ENCODE data around the gene ESRRA. TPM values are rescaled to one million over a fixed set of nuclear protein-coding genes. Genes with fewer than 3 reads are reported as not detected.

The ESRRA gene
- total RNA-seq, 1 experiment from 2014 or later, result 16.0 TPM

DNA sequence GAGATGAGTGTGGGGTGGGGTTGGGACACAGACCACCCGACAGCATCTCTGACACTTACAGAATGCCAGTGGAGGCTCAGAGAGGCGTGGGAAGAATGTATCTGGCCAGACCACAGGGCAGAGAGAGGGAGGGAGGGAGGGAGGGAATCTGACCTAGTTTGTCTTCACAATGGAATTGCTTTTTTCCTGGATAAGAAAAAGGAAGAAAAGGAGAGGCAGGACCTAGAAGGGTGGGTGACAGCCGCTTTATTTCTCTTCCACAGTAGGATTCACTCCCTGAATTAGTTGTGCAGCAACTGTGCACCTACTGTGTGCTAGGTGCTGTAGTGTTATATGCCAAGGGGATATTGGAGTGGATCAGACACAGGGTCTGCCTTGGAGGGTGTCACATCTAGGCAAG, 10.6 kb upstream of the ESRRA start:
- no peaks in the 10 kb centered on the region for H3K79me2 ChIP-seq (ENCODE audit: low read length)
- peaks cover 10% of the 10 kb centered on the region for H3K4me1 ChIP-seq (ENCODE audit: low read length)
- no peak for DNase-seq
- no peaks in the 10 kb centered on the region for H3K9me3 ChIP-seq (ENCODE audit: low read length)
- H3K27me3 ChIP-seq (ENCODE audit: low read length), result no peaks in the 10 kb centered on the region
- no peak overlapping the region for H3K4me2 ChIP-seq (ENCODE audit: low read depth, low read length, poor library complexity, severe bottlenecking)
- no peak overlapping the region for H3K27ac ChIP-seq (ENCODE audit: low read length)
- no peaks in the 10 kb centered on the region for H3K36me3 ChIP-seq (ENCODE audit: insufficient read depth, low read length)
- H4K20me1 ChIP-seq (ENCODE audit: insufficient read depth, low read depth, low read length), result no peaks in the 10 kb centered on the region
- H3K9me2 ChIP-seq (replicated peaks; ENCODE audit: insufficient read depth, low read length), result no peaks in the 10 kb centered on the region
- H3K9ac ChIP-seq (ENCODE audit: low read length), result no peak overlapping the region
- H2AFZ ChIP-seq (ENCODE audit: low read length), result no peak overlapping the region
- no peak overlapping the region for H3K4me3 ChIP-seq (ENCODE audit: low read length)

DNA sequence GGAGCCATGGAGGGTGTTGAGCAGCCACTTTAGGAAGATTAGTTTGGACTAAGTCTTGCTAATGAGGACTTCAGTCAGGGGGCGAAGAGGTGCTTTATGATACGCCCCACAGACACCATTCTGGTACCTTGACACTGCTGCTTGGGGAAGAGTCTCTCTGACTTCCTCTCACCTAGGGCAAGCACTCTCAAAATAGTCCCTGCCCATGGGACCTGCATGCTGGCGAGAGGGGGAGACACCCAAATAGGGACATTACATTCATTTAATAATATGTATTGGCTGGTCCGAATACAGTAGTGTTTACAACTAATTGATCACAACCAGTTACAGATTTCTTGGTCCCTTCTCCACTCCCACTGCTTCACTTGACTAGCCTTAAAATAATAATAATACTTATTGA, 9.6 kb upstream of the ESRRA start:
- no peak overlapping the region for H3K4me2 ChIP-seq (ENCODE audit: low read depth, low read length, poor library complexity, severe bottlenecking)
- no peaks in the 10 kb centered on the region for H4K20me1 ChIP-seq (ENCODE audit: insufficient read depth, low read depth, low read length)
- H3K27me3 ChIP-seq (ENCODE audit: low read length), result no peaks in the 10 kb centered on the region
- DNase-seq, result peak; percentile 61
- no peaks in the 10 kb centered on the region for H3K9me2 ChIP-seq (replicated peaks; ENCODE audit: insufficient read depth, low read length)
- H3K36me3 ChIP-seq (ENCODE audit: insufficient read depth, low read length), result no peaks in the 10 kb centered on the region
- H3K4me1 ChIP-seq (ENCODE audit: low read length), result peaks cover 16% of the 10 kb centered on the region
- H3K27ac ChIP-seq (ENCODE audit: low read length), result no peak overlapping the region
- no peaks in the 10 kb centered on the region for H3K9me3 ChIP-seq (ENCODE audit: low read length)
- H3K79me2 ChIP-seq (ENCODE audit: low read length), result no peaks in the 10 kb centered on the region
- H3K4me3 ChIP-seq (ENCODE audit: low read length), result no peak overlapping the region
- H3K9ac ChIP-seq (ENCODE audit: low read length), result no peak overlapping the region
- H2AFZ ChIP-seq (ENCODE audit: low read length), result no peak overlapping the region

GRCh38 chr11:64296236-64296635, 9.1 kb upstream of the ESRRA start:
- no peak for DNase-seq
- Histone ChIP-seq H3K27ac (ENCODE audit: low read length) (no peak overlapping the region), H3K27me3 (ENCODE audit: low read length) (no peaks in the 10 kb centered on the region), H4K20me1 (ENCODE audit: insufficient read depth, low read depth, low read length) (no peaks in the 10 kb centered on the region), H2AFZ (ENCODE audit: low read length) (no peak overlapping the region), H3K9me2 (replicated peaks; ENCODE audit: insufficient read depth, low read length) (no peaks in the 10 kb centered on the region), H3K9ac (ENCODE audit: low read length) (no peak overlapping the region), H3K79me2 (ENCODE audit: low read length) (no peaks in the 10 kb centered on the region), H3K4me1 (ENCODE audit: low read length) (peaks cover 18% of the 10 kb centered on the region), H3K36me3 (ENCODE audit: insufficient read depth, low read length) (no peaks in the 10 kb centered on the region), H3K4me3 (ENCODE audit: low read length) (no peak overlapping the region), H3K9me3 (ENCODE audit: low read length) (no peaks in the 10 kb centered on the region), H3K4me2 (ENCODE audit: low read depth, low read length, poor library complexity, severe bottlenecking) (no peak overlapping the region)

DNA sequence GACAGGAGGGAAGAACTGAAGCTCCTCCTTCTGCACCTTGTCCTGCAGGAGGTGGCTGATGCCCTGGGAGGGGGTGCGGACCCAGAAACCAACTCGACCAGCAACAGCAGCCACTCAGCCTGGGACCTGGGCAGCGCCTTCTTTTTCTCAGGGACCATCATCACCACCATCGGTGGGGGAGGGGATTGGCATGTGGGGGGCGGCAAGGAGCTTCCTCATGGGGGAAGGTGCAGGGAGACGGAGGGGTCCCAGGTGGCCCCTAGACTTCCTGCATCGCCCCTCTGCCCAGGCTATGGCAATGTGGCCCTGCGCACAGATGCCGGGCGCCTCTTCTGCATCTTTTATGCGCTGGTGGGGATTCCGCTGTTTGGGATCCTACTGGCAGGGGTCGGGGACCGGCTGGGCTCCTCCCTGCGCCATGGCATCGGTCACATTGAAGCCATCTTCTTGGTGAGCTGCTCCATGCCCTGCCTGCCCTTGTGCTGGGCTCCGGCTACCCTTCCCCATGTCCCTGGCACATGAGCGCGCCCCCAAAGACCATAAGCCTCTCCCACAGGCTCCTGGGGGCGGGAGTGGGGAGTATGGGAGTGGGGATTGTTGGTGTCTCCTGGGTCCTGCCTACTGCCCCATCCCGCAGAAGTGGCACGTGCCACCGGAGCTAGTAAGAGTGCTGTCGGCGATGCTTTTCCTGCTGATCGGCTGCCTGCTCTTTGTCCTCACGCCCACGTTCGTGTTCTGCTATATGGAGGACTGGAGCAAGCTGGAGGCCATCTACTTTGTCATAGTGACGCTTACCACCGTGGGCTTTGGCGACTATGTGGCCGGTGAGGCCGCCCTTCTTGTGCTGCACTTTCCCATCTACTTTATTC, 8.3 kb upstream of the ESRRA start:
- no peaks in the 10 kb centered on the region for H4K20me1 ChIP-seq (ENCODE audit: insufficient read depth, low read depth, low read length)
- H3K27me3 ChIP-seq (ENCODE audit: low read length), result no peaks in the 10 kb centered on the region
- H3K4me1 ChIP-seq (ENCODE audit: low read length), result peaks cover 18% of the 10 kb centered on the region
- no peak overlapping the region for H3K27ac ChIP-seq (ENCODE audit: low read length)
- H3K4me2 ChIP-seq (ENCODE audit: low read depth, low read length, poor library complexity, severe bottlenecking), result no peak overlapping the region
- no peaks in the 10 kb centered on the region for H3K79me2 ChIP-seq (ENCODE audit: low read length)
- no peak overlapping the region for H2AFZ ChIP-seq (ENCODE audit: low read length)
- H3K4me3 ChIP-seq (ENCODE audit: low read length), result no peak overlapping the region
- no peaks in the 10 kb centered on the region for H3K36me3 ChIP-seq (ENCODE audit: insufficient read depth, low read length)
- no peak overlapping the region for H3K9ac ChIP-seq (ENCODE audit: low read length)
- no peak for DNase-seq
- H3K9me2 ChIP-seq (replicated peaks; ENCODE audit: insufficient read depth, low read length), result no peaks in the 10 kb centered on the region
- no peaks in the 10 kb centered on the region for H3K9me3 ChIP-seq (ENCODE audit: low read length)

DNA sequence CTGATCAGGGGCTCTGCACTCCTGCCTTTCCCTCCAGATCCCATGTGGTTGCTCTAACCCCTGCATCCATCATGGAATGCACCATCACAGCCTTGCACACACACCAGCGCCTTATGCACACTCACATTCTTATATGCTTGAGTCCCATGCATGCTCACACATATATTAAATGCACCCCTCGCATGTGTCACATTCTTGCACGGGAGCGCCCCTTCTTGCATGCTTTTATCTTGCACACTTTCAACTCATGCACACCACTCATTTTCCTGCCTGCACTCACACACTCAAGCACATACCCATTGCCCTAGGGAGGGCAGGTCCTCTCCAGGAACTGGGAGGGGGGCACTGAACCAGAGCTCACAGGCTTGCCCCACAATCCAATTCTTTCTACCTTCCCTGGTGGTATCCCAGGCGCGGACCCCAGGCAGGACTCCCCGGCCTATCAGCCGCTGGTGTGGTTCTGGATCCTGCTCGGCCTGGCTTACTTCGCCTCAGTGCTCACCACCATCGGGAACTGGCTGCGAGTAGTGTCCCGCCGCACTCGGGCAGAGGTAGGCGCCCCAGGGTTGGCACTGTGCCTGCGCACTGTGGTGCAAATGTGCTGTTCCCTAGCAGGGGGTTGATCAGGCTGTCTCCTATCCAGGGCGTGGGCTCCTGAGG, 7.5 kb upstream of the ESRRA start:
- Histone ChIP-seq H3K9ac (ENCODE audit: low read length) (no peak overlapping the region), H3K4me1 (ENCODE audit: low read length) (peaks cover 18% of the 10 kb centered on the region), H3K9me2 (replicated peaks; ENCODE audit: insufficient read depth, low read length) (no peaks in the 10 kb centered on the region), H3K27me3 (ENCODE audit: low read length) (no peaks in the 10 kb centered on the region), H3K36me3 (ENCODE audit: insufficient read depth, low read length) (no peaks in the 10 kb centered on the region), H3K79me2 (ENCODE audit: low read length) (no peaks in the 10 kb centered on the region), H2AFZ (ENCODE audit: low read length) (no peak overlapping the region), H3K27ac (ENCODE audit: low read length) (no peak overlapping the region), H3K9me3 (ENCODE audit: low read length) (no peaks in the 10 kb centered on the region), H3K4me3 (ENCODE audit: low read length) (no peak overlapping the region), H4K20me1 (ENCODE audit: insufficient read depth, low read depth, low read length) (no peaks in the 10 kb centered on the region), H3K4me2 (ENCODE audit: low read depth, low read length, poor library complexity, severe bottlenecking) (no peak overlapping the region)
- DNase-seq, result no peak

DNA sequence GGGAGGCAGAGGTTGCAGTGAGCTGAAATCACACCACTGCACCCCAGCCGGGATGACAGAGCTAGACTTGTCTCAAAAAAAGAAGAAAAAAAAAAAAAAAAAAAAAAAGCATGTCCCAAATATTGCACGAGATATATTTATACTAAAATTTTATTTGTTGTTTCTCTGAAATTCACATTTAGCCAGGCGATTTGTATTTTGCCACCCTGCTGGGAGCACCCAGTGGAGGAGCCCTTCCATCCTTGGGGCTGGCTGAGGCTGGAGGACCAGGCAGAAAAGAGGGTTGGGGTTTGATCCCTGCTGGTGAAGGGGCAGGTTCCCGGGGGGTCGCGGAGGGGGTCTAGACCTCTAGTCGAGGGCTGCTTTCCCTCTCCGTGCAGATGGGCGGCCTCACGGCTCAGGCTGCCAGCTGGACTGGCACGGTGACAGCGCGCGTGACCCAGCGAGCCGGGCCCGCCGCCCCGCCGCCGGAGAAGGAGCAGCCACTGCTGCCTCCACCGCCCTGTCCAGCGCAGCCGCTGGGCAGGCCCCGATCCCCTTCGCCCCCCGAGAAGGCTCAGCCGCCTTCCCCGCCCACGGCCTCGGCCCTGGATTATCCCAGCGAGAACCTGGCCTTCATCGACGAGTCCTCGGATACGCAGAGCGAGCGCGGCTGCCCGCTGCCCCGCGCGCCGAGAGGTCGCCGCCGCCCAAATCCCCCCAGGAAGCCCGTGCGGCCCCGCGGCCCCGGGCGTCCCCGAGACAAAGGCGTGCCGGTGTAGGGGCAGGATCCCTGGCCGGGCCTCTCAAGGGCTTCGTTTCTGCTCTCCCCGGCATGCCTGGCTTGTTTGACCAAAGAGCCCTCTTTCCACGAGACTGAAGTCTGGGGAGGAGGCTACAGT, 6.1 kb upstream of the ESRRA start:
- peaks cover 4% of the 10 kb centered on the region; the same call in 1 of the 2 replicates for H4K20me1 ChIP-seq (ENCODE audit: insufficient read depth, low read depth, low read length)
- no peaks in the 10 kb centered on the region for H3K9me3 ChIP-seq (ENCODE audit: low read length)
- no peak overlapping the region for H3K4me2 ChIP-seq (ENCODE audit: low read depth, low read length, poor library complexity, severe bottlenecking)
- H3K27me3 ChIP-seq (ENCODE audit: low read length), result no peaks in the 10 kb centered on the region
- no peak overlapping the region for H3K9ac ChIP-seq (ENCODE audit: low read length)
- H3K4me3 ChIP-seq (ENCODE audit: low read length), result no peak overlapping the region
- peaks cover 30% of the 10 kb centered on the region for H3K4me1 ChIP-seq (ENCODE audit: low read length)
- H2AFZ ChIP-seq (ENCODE audit: low read length), result no peak overlapping the region
- no peak for DNase-seq
- H3K27ac ChIP-seq (ENCODE audit: low read length), result no peak overlapping the region
- H3K9me2 ChIP-seq (replicated peaks; ENCODE audit: insufficient read depth, low read length), result no peaks in the 10 kb centered on the region
- H3K79me2 ChIP-seq (ENCODE audit: low read length), result no peaks in the 10 kb centered on the region
- no peaks in the 10 kb centered on the region for H3K36me3 ChIP-seq (ENCODE audit: insufficient read depth, low read length)

DNA sequence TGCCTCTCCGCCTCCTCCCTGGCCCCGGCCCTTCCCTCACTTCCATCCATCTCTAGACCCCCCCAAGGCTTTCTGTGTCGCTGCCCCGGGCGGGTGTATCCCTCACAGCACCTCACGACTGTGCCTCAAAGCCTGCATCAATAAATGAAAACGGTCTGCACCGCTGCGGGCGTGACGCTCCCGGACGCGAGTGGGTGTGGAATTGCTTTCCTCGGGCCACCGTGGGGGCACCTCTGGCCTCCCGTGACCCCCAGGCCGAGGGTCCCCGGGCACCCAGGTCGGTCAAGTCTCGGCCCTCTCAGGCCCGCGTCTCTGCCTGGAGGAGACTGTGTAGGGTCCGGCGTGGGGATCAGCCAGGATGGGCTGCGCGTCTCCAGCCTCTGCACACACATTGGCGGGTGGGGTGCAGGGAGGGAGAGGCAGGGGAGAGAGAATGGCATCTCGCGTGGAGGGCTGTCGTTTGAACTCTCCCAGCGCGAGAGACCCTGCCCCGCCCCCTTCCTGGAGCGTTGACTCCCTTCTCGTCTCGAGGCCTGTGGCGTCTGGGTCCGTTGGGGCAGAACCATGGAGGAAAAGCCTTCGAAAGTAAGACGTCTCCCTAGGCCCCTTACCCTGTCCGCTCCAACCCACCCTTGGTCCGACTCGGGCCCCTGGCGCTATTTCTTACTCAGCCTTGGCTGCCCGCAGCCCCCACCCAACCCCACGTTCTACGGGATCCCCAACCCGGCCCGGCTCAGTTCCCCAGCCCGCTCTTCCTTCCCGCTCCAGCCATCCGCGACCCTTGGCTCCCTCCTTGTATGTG, 5.3 kb upstream of the ESRRA start, which contains the start of gene CATSPERZ:
TSS of gene CATSPERZ (plus strand) at position 512 of the 802 bp plus-strand sequence. CDS start at position 565, 53 bp downstream.
- no peak within 1 kb of the TSS for H2AFZ ChIP-seq (ENCODE audit: low read length)
- no peak within 1 kb of the TSS for H3K9ac ChIP-seq (ENCODE audit: low read length)

More for the DNA sequence above, 5.3 kb upstream of the ESRRA start, which contains the start of gene CATSPERZ:
- peaks cover 4% of the 10 kb centered on the region; the same call in 1 of the 2 replicates for H4K20me1 ChIP-seq (ENCODE audit: insufficient read depth, low read depth, low read length)
- DNase-seq, result no peak
- H3K4me1 ChIP-seq (ENCODE audit: low read length), result peaks cover 35% of the 10 kb centered on the region
- H3K4me3 ChIP-seq (ENCODE audit: low read length), result no peak within 1 kb of the TSS
- no peaks in the 10 kb centered on the region for H3K9me3 ChIP-seq (ENCODE audit: low read length)
- H3K27ac ChIP-seq (ENCODE audit: low read length), result no peak within 1 kb of the TSS
- no peaks in the 10 kb centered on the region for H3K27me3 ChIP-seq (ENCODE audit: low read length)
- H3K4me2 ChIP-seq (ENCODE audit: low read depth, low read length, poor library complexity, severe bottlenecking), result peak within 1 kb of the TSS; percentile 56
- no peaks in the 10 kb centered on the region for H3K79me2 ChIP-seq (ENCODE audit: low read length)
- H3K36me3 ChIP-seq (ENCODE audit: insufficient read depth, low read length), result no peaks in the 10 kb centered on the region
- no peaks in the 10 kb centered on the region for H3K9me2 ChIP-seq (replicated peaks; ENCODE audit: insufficient read depth, low read length)
